Dedifferentiated amniotic fluid mesenchymal stem cell (primary cell): ENCODE measurements around the gene DYRK1A.
"Not testable (repeated sequence)": the region's sequence is repeated elsewhere in the genome, so short reads cannot be mapped to it uniquely, and the experiment has no call there.

ENCODE experiments used
- DNase-seq: peaks from one replicate; pipeline ENCODE4 v3.0.0-alpha.2; 2016; ENCODE audit errors: extremely low spot score

DYRK1A gene

GRCh38 chr21:37528150-37528937 lies 161.8 kb downstream of the DYRK1A start:
- no peak for DNase-seq

GRCh38 chr21:37529649-37530048 lies 163.1 kb downstream of the DYRK1A start:
- DNase-seq: no peak

GRCh38 chr21:37530901-37531351 lies 164.4 kb downstream of the DYRK1A start:
- no peak for DNase-seq

GRCh38 chr21:37531431-37531932 lies 164.9 kb downstream of the DYRK1A start:
- no peak for DNase-seq

- no peak for DNase-seq
These were observed 166.6 kb downstream of the DYRK1A start for GRCh38 chr21:37532868-37533780.

GRCh38 chr21:37534431-37534830 lies 167.9 kb downstream of the DYRK1A start:
- DNase-seq: no peak

- no peak for DNase-seq
These were observed 168.6 kb downstream of the DYRK1A start for GRCh38 chr21:37535130-37535529.

GRCh38 chr21:37535672-37536071 lies 169.1 kb downstream of the DYRK1A start:
- no peak for DNase-seq

GRCh38 chr21:37536616-37537278 lies 170.2 kb downstream of the DYRK1A start:
- DNase-seq: no peak

GRCh38 chr21:37537391-37537996 lies 170.9 kb downstream of the DYRK1A start:
- no peak for DNase-seq

GRCh38 chr21:37538971-37539590 lies 172.5 kb downstream of the DYRK1A start:
- no peak for DNase-seq

- DNase-seq: not testable (repeated sequence)
These were observed 174.6 kb downstream of the DYRK1A start for GRCh38 chr21:37541128-37541527.

GRCh38 chr21:37542512-37542911 lies 175.9 kb downstream of the DYRK1A start:
- no peak for DNase-seq

GRCh38 chr21:37546299-37546908 lies 179.8 kb downstream of the DYRK1A start:
- DNase-seq: no peak

- no peak for DNase-seq
These were observed 180.5 kb downstream of the DYRK1A start for GRCh38 chr21:37546949-37547614.

- DNase-seq: no peak
These were observed 181.1 kb downstream of the DYRK1A start for GRCh38 chr21:37547615-37548200.

- no peak for DNase-seq
These were observed 182.0 kb downstream of the DYRK1A start for GRCh38 chr21:37548521-37548981.

GRCh38 chr21:37549730-37550129 lies 183.2 kb downstream of the DYRK1A start:
- not testable (repeated sequence) for DNase-seq

GRCh38 chr21:37550157-37550556 lies 183.6 kb downstream of the DYRK1A start:
- no peak for DNase-seq
